PC-9 (cell line): ENCODE measurements around the gene ADGRG4. TPM values are rescaled to one million over a fixed set of nuclear protein-coding genes. Genes with fewer than 3 reads are reported as not detected.

Source experiments
- BruUV-seq: library from RNA; stranded (reverse); fragments of 400-500 nt; replicated peaks from 2 replicates; lab custom pipeline; 2021; lab: Mats Ljungman, UMichigan
- CTCF ChIA-PET: fragments of 300-600 bp; sonication (Branson Sonifier 250); formaldehyde crosslinking; loops from one replicate; lab custom pipeline; 2022; ENCODE audit warnings: antibody characterized with exemption; lab: Charles Lee
- POLR2A ChIA-PET: fragments of 300-600 bp; sonication (Branson Sonifier 250); formaldehyde crosslinking; loops from one replicate; lab custom pipeline; 2022; ENCODE audit warnings: antibody characterized with exemption; ENCODE audit not compliant: unreplicated experiment; lab: Charles Lee
- DNase-seq, 2 experiments: peaks; one replicate each; pipeline versions ENCODE4 v3.0.0 to v3.0.0-alpha.2; 2015 to 2022; ENCODE audit warnings: mixed read lengths in 1 of 2
- H2AFZ ChIP-seq: fragments of 200-600 bp; sonication (generic); 2 replicates; pipeline ENCODE4 v1.8.1; 2017; ENCODE audit warnings: antibody characterized with exemption
- H3F3A ChIP-seq: fragments of 200-600 bp; sonication (generic); 2 replicates; pipeline ENCODE4 v1.8.1; 2017; ENCODE audit warnings: antibody characterized with exemption, mild to moderate bottlenecking, low read depth; ENCODE audit not compliant: insufficient read depth
- H3K27ac ChIP-seq: fragments of 200-600 bp; sonication (generic); 2 replicates; pipeline ENCODE4 v1.6.1; 2016; ENCODE audit warnings: mixed run types
- H3K27me3 ChIP-seq: fragments of 200-600 bp; sonication (generic); 2 replicates; pipeline ENCODE4 v1.6.1; 2016; ENCODE audit warnings: low read depth, mixed run types; ENCODE audit not compliant: insufficient read depth
- H3K36me3 ChIP-seq: fragments of 200-600 bp; sonication (generic); 2 replicates; pipeline ENCODE4 v1.6.1; 2016; ENCODE audit warnings: low read depth, mixed run types
- H3K4me1 ChIP-seq: fragments of 200-600 bp; sonication (generic); replicated peaks from 2 replicates; pipeline ENCODE4 v1.6.1; 2016; ENCODE audit warnings: mixed run types; ENCODE audit not compliant: insufficient read depth
- H3K4me2 ChIP-seq: fragments of 200-600 bp; sonication (generic); 2 replicates; pipeline ENCODE4 v1.6.1; 2017; ENCODE audit warnings: mixed run types
- H3K4me3 ChIP-seq: fragments of 200-600 bp; sonication (generic); 2 replicates; pipeline ENCODE4 v1.6.1; 2016; ENCODE audit warnings: mixed run types
- H3K79me2 ChIP-seq: fragments of 200-600 bp; sonication (generic); 2 replicates; pipeline ENCODE4 v1.6.1; 2017; ENCODE audit warnings: low read depth, mixed run types
- H3K9me2 ChIP-seq: fragments of 200-600 bp; sonication (generic); 2 replicates; pipeline ENCODE4 v1.8.1; 2017; ENCODE audit warnings: mild to moderate bottlenecking; ENCODE audit not compliant: insufficient read depth
- H3K9me3 ChIP-seq: fragments of 200-600 bp; sonication (generic); 2 replicates; pipeline ENCODE4 v1.8.1; 2016; ENCODE audit warnings: low read depth; ENCODE audit not compliant: insufficient read depth
- H4K20me1 ChIP-seq: fragments of 200-600 bp; sonication (generic); 2 replicates; pipeline ENCODE4 v1.8.1; 2017; ENCODE audit not compliant: insufficient read depth
- CTCF ChIP-seq: fragments of 200-600 bp; sonication (generic); conservative IDR thresholded peaks from 2 replicates; pipeline ENCODE4 v1.6.1; 2017; ENCODE audit warnings: mixed run types, antibody characterized with exemption, mild to moderate bottlenecking, moderate library complexity
- EZH2 ChIP-seq: fragments of 200-600 bp; sonication (generic); IDR thresholded peaks from 2 replicates; pipeline ENCODE4 v1.8.0; 2017; ENCODE audit warnings: antibody characterized with exemption, low read depth
- intact Hi-C: fragments of 100-400 bp; cut with micrococcal nuclease; formaldehyde crosslinking; loops from one replicate; pipeline ENCODE4 v1.10.0; 2022; ENCODE audit not compliant: unreplicated experiment
- total RNA-seq: library from RNA; stranded (reverse); gene quantifications from 2 replicates; pipeline ENCODE4 v1.2.3, GENCODE V29; 2021

The ADGRG4 gene
- total RNA-seq, 1 experiment from 2014 or later: not detected

GRCh38 chrX:136260776-136261175, 40.0 kb upstream of the ADGRG4 start:
- intact Hi-C loops: no loop called here
- Histone ChIP-seq H3K4me2 (no peak overlapping the region), H3K4me1 (peaks cover 21% of the 10 kb centered on the region; the same call in 1 of the 2 replicates), H3K9me3 (no peaks in the 10 kb centered on the region), H4K20me1 (no peaks in the 10 kb centered on the region), H3K27ac (no peak overlapping the region), H2AFZ (no peak overlapping the region), H3K9me2 (no peaks in the 10 kb centered on the region), H3F3A (no peaks in the 10 kb centered on the region), H3K79me2 (no peaks in the 10 kb centered on the region), H3K4me3 (no peak overlapping the region), H3K36me3 (no peaks in the 10 kb centered on the region), H3K27me3 (no peaks in the 10 kb centered on the region)
- ChIA-PET CTCF (no interaction called here), POLR2A (no interaction called here)
- no peak for TF ChIP-seq EZH2
- TF ChIP-seq CTCF: no peak
- no TSS peak for BruUV-seq
- peak in 1 of 2 experiments; percentile 65 for DNase-seq

GRCh38 chrX:136261321-136261720, 39.4 kb upstream of the ADGRG4 start:
- CTCF ChIA-PET: no interaction called here
- intact Hi-C loops: no loop called here
- Histone ChIP-seq H3K27ac (no peak overlapping the region), H2AFZ (no peak overlapping the region), H3K4me2 (no peak overlapping the region), H4K20me1 (no peaks in the 10 kb centered on the region), H3K9me2 (no peaks in the 10 kb centered on the region), H3K9me3 (no peaks in the 10 kb centered on the region), H3K36me3 (no peaks in the 10 kb centered on the region), H3K4me1 (peaks cover 26% of the 10 kb centered on the region; the same call in 1 of the 2 replicates), H3K79me2 (no peaks in the 10 kb centered on the region), H3K27me3 (no peaks in the 10 kb centered on the region), H3F3A (no peaks in the 10 kb centered on the region), H3K4me3 (no peak overlapping the region)
- no peak for TF ChIP-seq CTCF
- no peak for TF ChIP-seq EZH2
- no peak for DNase-seq
- POLR2A ChIA-PET: no interaction called here
- BruUV-seq: no TSS peak

GRCh38 chrX:136262243-136262642, 38.5 kb upstream of the ADGRG4 start:
- DNase-seq: no peak
- no peaks in the 10 kb centered on the region for H3K9me2 ChIP-seq
- H3K36me3 ChIP-seq: no peaks in the 10 kb centered on the region
- no TSS peak for BruUV-seq
- no peak overlapping the region for H3K27ac ChIP-seq
- no peak overlapping the region for H3K4me3 ChIP-seq
- no peaks in the 10 kb centered on the region for H3F3A ChIP-seq
- H2AFZ ChIP-seq: no peak overlapping the region
- intact Hi-C loops: no loop called here
- no peak overlapping the region for H3K4me2 ChIP-seq
- H4K20me1 ChIP-seq: no peaks in the 10 kb centered on the region
- H3K9me3 ChIP-seq: no peaks in the 10 kb centered on the region
- ChIA-PET CTCF (no interaction called here), POLR2A (no interaction called here)
- no peaks in the 10 kb centered on the region for H3K79me2 ChIP-seq
- peaks cover 26% of the 10 kb centered on the region; the same call in 1 of the 2 replicates for H3K4me1 ChIP-seq
- no peaks in the 10 kb centered on the region for H3K27me3 ChIP-seq
- TF ChIP-seq CTCF: no peak
- TF ChIP-seq EZH2: no peak
